GM12878 (cell line): ENCODE measurements around the gene PDRG1. TPM values are rescaled to one million over a fixed set of nuclear protein-coding genes. Genes with fewer than 3 reads are reported as not detected.

ENCODE experiments used
- ATAC-seq: fragments of 200-7000 bp; cut with Tn5 transposase; 3 replicates; pipeline ENCODE4 v1.9.1; 2020; ENCODE audit warnings: mild to moderate bottlenecking, moderate library complexity
- BruUV-seq: library from RNA; stranded (reverse); fragments of 400-500 nt; replicated peaks from 2 replicates; lab custom pipeline; 2021; lab: Mats Ljungman, UMichigan
- CTCF ChIA-PET: fragments of 300-600 bp; sonication (Branson Sonifier 250); formaldehyde crosslinking; extraction: SDS; loops from one replicate; lab custom pipeline; 2021; ENCODE audit warnings: inconsistent platforms; lab: Yijun Ruan, JAX
- POLR2A ChIA-PET: fragments of 350-600 bp; formaldehyde crosslinking; extraction: SDS; loops from one replicate; lab custom pipeline; 2021; ENCODE audit warnings: inconsistent platforms; lab: Charles Lee
- RAD21 ChIA-PET: fragments of 300-600 bp; sonication (Branson Sonifier 250); formaldehyde crosslinking; loops from one replicate; lab custom pipeline; 2023; ENCODE audit warnings: antibody characterized with exemption; ENCODE audit not compliant: unreplicated experiment; lab: Charles Lee
- SMC1A ChIA-PET: fragments of 300-600 bp; sonication (Branson Sonifier 250); formaldehyde crosslinking; loops from one replicate; lab custom pipeline; 2023; ENCODE audit not compliant: unreplicated experiment, uncharacterized antibody; lab: Charles Lee
- DNase-seq: peaks from one replicate; pipeline ENCODE4 v3.0.0-alpha.2; 2011; ENCODE audit warnings: low read depth, low spot score
- FAIRE-seq: peaks from 3 replicates; lab custom pipeline; 2011; peaks lifted over from hg19 to GRCh38; lab: Jason Lieb, UNC
- H2AFZ ChIP-seq: 2 replicates; pipeline ENCODE4 v1.6.0; 2011; ENCODE audit warnings: low read depth, low read length, control low read depth; ENCODE audit not compliant: control insufficient read depth
- H3K27ac ChIP-seq: 2 replicates; pipeline ENCODE4 v1.5.1; 2011; ENCODE audit warnings: control low read depth; ENCODE audit not compliant: control insufficient read depth, insufficient read depth
- H3K27me3 ChIP-seq, 2 experiments: replicated peaks in 1 of 2; 2 replicates each; pipeline versions ENCODE4 v1.6.0 to v1.6.1; 2011; ENCODE audit warnings: low read length in 1 of 2; ENCODE audit not compliant: control insufficient read depth in 2 of 2, insufficient read depth in 2 of 2
- H3K36me3 ChIP-seq, 2 experiments: 2 replicates each; pipeline ENCODE4 v1.5.1; 2011; ENCODE audit warnings: low read length in 1 of 2; ENCODE audit not compliant: control insufficient read depth in 2 of 2, insufficient read depth in 2 of 2
- H3K4me1 ChIP-seq: 2 replicates; pipeline ENCODE4 v1.6.1; 2011; ENCODE audit warnings: mild to moderate bottlenecking, low read length, moderate library complexity, mixed read lengths; ENCODE audit not compliant: control insufficient read depth, insufficient read depth
- H3K4me2 ChIP-seq: 2 replicates; pipeline ENCODE4 v1.6.0; 2011; ENCODE audit warnings: control low read depth; ENCODE audit not compliant: control insufficient read depth, insufficient read depth
- H3K4me3 ChIP-seq: fragments of 200-600 bp; sonication (generic); 2 replicates; pipeline ENCODE4 v1.5.1; 2016
- H3K79me2 ChIP-seq: 2 replicates; pipeline ENCODE4 v1.6.0; 2011; ENCODE audit warnings: low read length; ENCODE audit not compliant: control insufficient read depth, insufficient read depth
- H3K9ac ChIP-seq: 2 replicates; pipeline ENCODE4 v1.8.0; 2011; ENCODE audit warnings: low read length, control low read depth, mixed read lengths; ENCODE audit not compliant: control insufficient read depth, insufficient read depth
- H3K9me3 ChIP-seq: replicated peaks from 3 replicates; pipeline ENCODE4 v1.5.1; 2011; ENCODE audit warnings: mild to moderate bottlenecking, low read length; ENCODE audit not compliant: control insufficient read depth, insufficient read depth
- H4K20me1 ChIP-seq: 2 replicates; pipeline ENCODE4 v1.6.0; 2011; ENCODE audit not compliant: control insufficient read depth, insufficient read depth
- HDAC2 ChIP-seq: fragments of 200-600 bp; sonication (generic); IDR thresholded peaks from 2 replicates; pipeline ENCODE4 v1.6.1; 2017
- MXI1 ChIP-seq: fragments of 150-350 bp; IDR thresholded peaks from 2 replicates; pipeline ENCODE4 v1.6.1; 2011; ENCODE audit warnings: low read depth, mild to moderate bottlenecking, inconsistent platforms, low read length, improper control_type of control experiment
- POLR2AphosphoS5 ChIP-seq: IDR thresholded peaks from 2 replicates; pipeline ENCODE4 v1.6.1; 2011; ENCODE audit warnings: mild to moderate bottlenecking, low read length, inconsistent platforms
- SMC3 ChIP-seq: IDR thresholded peaks from 2 replicates; pipeline ENCODE4 v1.6.1; 2011; ENCODE audit warnings: low read length, improper control_type of control experiment, borderline replicate concordance
- WRNIP1 ChIP-seq: IDR thresholded peaks from 2 replicates; pipeline ENCODE4 v1.6.1; 2011; ENCODE audit warnings: low read depth, low read length, improper control_type of control experiment, borderline replicate concordance
- ZNF217 ChIP-seq: fragments of 450-650 bp; IDR thresholded peaks from 2 replicates; pipeline ENCODE4 v1.6.1; 2017; ENCODE audit warnings: antibody characterized with exemption, mild to moderate bottlenecking
- WGBS: methylation state at CpG from one replicate; pipeline ENCODE4 v1.1.6; 2016; ENCODE audit warnings: low lambda C conversion rate; ENCODE audit not compliant: insufficient replicate concordance, insufficient coverage; ENCODE audit errors: missing lambda C conversion rate; 5-methylcytosine and 5-hydroxymethylcytosine counted together
- in situ Hi-C: fragments of 300-500 bp; cut with MboI; formaldehyde crosslinking; loops from 9 replicates; pipeline ENCODE4 v1.14.3; 2018; ENCODE audit warnings: mixed read lengths
- intact Hi-C: fragments of 100-400 bp; cut with micrococcal nuclease; formaldehyde crosslinking; loops from one replicate; pipeline ENCODE4 v1.14.2; 2022; ENCODE audit not compliant: unreplicated experiment
- polyA plus RNA-seq, 11 experiments: library from polyadenylated mRNA; depleted of rRNA in 4 of 11; unstranded in 6 of 11; stranded (reverse) in 5 of 11; fragments of >200 nt; fragmentation: Nextera tagmentation in 4 of 11; fragmentation: Illumina TruSeq in 1 of 11; extraction: Ambion mirVana in 4 of 11; extraction: Trizol in 1 of 11; gene quantifications; 1 replicate in 1 of 11; 2 replicates in 10 of 11; pipeline versions ENCODE4 v1.2.1 to v1.2.3, GENCODE V29; 2011 to 2016; ENCODE audit warnings: inconsistent platforms in 2 of 11, missing spikeins in 2 of 11, low read depth in 1 of 11
- total RNA-seq, 4 experiments: library from RNA; depleted of rRNA in 3 of 4; stranded (reverse); fragments of >200 nt in 3 of 4; fragmentation: Illumina TruSeq in 1 of 4; extraction: Trizol in 1 of 4; gene quantifications; 2 replicates each; pipeline versions ENCODE4 v1.2.1 to v1.2.3, GENCODE V29; 2013 to 2021
- TF ChIP-seq, protein P1 (sequence below): IDR thresholded peaks from 2 replicates; pipeline ENCODE4 v1.6.1; 2011; ENCODE audit warnings: borderline replicate concordance, low read depth, mild to moderate bottlenecking, moderate library complexity, low read length; ENCODE audit not compliant: insufficient read depth, poor library complexity, severe bottlenecking
- TF ChIP-seq, protein P2 (sequence below): IDR thresholded peaks from 2 replicates; pipeline ENCODE4 v1.6.1; 2012; ENCODE audit warnings: low read depth, low read length, improper control_type of control experiment
- TF ChIP-seq, protein P3 (sequence below): fragments of 450-650 bp; IDR thresholded peaks from 2 replicates; pipeline ENCODE4 v1.6.1; 2016; ENCODE audit warnings: mild to moderate bottlenecking

Gene PDRG1
- total and polyA plus RNA-seq, 10 of the 15 experiments (the other 5 are each of a cell fraction or from before 2014, with no cell fraction given) = 11.1 to 55.8 (median 23.3) TPM

DNA sequence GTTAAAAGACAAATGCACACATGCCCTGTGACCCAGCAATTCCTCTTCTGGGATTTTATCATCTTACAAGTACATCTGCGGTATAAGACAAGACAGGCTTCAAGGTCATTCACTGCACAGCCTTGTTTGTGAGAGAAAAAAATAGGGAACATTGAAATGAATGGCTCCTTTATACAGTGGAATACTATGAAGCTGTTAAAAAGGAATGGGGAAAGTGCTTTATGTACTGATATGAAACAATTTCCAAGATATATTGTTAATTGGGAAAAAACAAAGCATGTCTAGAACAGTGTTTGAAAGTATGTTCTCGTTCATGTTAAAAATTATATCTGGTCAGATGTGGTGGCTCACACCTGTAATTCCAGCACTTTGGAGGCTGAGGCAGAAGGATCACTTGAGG, 25.4 kb downstream of the PDRG1 start:
- FAIRE-seq = no peak

More for the DNA sequence above, 25.4 kb downstream of the PDRG1 start:
- CTCF ChIA-PET = no interaction called here
- SMC1A ChIA-PET = interaction anchor here (1.1 to 1.3 kb wide), 2 partner anchors 11 to 25 kb away, joined by 4 to 6 read pairs; no protein-coding TSS in a partner anchor
- no peaks in the 10 kb centered on the region for H3K36me3 ChIP-seq
- DNase-seq (no peak), ATAC-seq (no peak)
- intact Hi-C loops (no loop called here), in situ Hi-C loops (no loop called here)
- no peaks in the 10 kb centered on the region for H3K79me2 ChIP-seq
- H3K4me1 ChIP-seq = peaks cover 11% of the 10 kb centered on the region
- no peak overlapping the region for H3K4me2 ChIP-seq
- RAD21 ChIA-PET = interaction anchor here (1.1 kb wide), 1 partner anchor 11 kb away, joined by 7 read pairs; no protein-coding TSS in a partner anchor
- no peaks in the 10 kb centered on the region for H3K27me3 ChIP-seq
- no peaks in the 10 kb centered on the region for H4K20me1 ChIP-seq
- WGBS = 48% methylated on average over 2 of the region's 2 CpGs
- no peak overlapping the region for H3K27ac ChIP-seq
- POLR2A ChIA-PET = interaction anchor here (0.6 kb wide), 1 partner anchor 306 kb away, joined by 3 read pairs; no protein-coding TSS in a partner anchor
- TF ChIP-seq WRNIP1 (no peak), SMC3 (no peak), ZNF217 (no peak), MXI1 (no peak), HDAC2 (no peak), POLR2AphosphoS5 (no peak)
- TF ChIP-seq, protein P1, sequence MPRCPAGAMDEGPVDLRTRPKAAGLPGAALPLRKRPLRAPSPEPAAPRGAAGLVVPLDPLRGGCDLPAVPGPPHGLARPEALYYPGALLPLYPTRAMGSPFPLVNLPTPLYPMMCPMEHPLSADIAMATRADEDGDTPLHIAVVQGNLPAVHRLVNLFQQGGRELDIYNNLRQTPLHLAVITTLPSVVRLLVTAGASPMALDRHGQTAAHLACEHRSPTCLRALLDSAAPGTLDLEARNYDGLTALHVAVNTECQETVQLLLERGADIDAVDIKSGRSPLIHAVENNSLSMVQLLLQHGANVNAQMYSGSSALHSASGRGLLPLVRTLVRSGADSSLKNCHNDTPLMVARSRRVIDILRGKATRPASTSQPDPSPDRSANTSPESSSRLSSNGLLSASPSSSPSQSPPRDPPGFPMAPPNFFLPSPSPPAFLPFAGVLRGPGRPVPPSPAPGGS = no peak
- TF ChIP-seq, protein P2, sequence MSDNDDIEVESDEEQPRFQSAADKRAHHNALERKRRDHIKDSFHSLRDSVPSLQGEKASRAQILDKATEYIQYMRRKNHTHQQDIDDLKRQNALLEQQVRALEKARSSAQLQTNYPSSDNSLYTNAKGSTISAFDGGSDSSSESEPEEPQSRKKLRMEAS = no peak
- TF ChIP-seq, protein P3, sequence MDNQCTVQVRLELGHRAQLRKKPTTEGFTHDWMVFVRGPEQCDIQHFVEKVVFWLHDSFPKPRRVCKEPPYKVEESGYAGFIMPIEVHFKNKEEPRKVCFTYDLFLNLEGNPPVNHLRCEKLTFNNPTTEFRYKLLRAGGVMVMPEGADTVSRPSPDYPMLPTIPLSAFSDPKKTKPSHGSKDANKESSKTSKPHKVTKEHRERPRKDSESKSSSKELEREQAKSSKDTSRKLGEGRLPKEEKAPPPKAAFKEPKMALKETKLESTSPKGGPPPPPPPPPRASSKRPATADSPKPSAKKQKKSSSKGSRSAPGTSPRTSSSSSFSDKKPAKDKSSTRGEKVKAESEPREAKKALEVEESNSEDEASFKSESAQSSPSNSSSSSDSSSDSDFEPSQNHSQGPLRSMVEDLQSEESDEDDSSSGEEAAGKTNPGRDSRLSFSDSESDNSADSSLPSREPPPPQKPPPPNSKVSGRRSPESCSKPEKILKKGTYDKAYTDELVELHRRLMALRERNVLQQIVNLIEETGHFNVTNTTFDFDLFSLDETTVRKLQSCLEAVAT = no peak
- TF ChIP-seq, all 136 proteins: peak for 0
- no peaks in the 10 kb centered on the region for H3K9me3 ChIP-seq
- H2AFZ ChIP-seq = no peak overlapping the region
- no TSS peak for BruUV-seq
- no peak overlapping the region for H3K4me3 ChIP-seq
- no peak overlapping the region for H3K9ac ChIP-seq
